K562 (cell line): ENCODE data around the gene HCFC1R1. TPM values are rescaled to one million over a fixed set of nuclear protein-coding genes. Genes with fewer than 3 reads are reported as not detected.

Experiments
- ATAC-seq: fragments of 200-7000 bp; cut with Tn5 transposase; 3 replicates; pipeline ENCODE4 v1.9.1; 2020; ENCODE audit warnings: moderate library complexity
- BruUV-seq: library from RNA; stranded (reverse); fragments of 400-500 nt; replicated peaks from 2 replicates; lab custom pipeline; 2021; lab: Mats Ljungman, UMichigan
- CTCF ChIA-PET: fragments of 300-600 bp; formaldehyde crosslinking; extraction: SDS; loops from one replicate; lab custom pipeline; 2021; ENCODE audit warnings: low intra/inter-chr PET ratio; lab: Yijun Ruan, JAX
- POLR2A ChIA-PET: fragments of 300-600, 350-650 bp; sonication (Branson Sonifier 250); formaldehyde crosslinking; extraction: SDS; loops from one replicate; lab custom pipeline; 2021; ENCODE audit warnings: antibody characterized with exemption, inconsistent platforms; lab: Yijun Ruan, JAX
- DNase-seq, 4 experiments: peaks; one replicate each; pipeline versions ENCODE4 v3.0.0 to v3.0.0-alpha.2; 2011 to 2018; ENCODE audit warnings: low spot score in 3 of 4, mixed read lengths in 3 of 4; ENCODE audit errors: extremely low read depth in 1 of 4
- FAIRE-seq: peaks from 2 replicates; lab custom pipeline; 2011; peaks lifted over from hg19 to GRCh38; lab: Jason Lieb, UNC
- H2AFZ ChIP-seq: 2 replicates; pipeline ENCODE4 v1.6.0; 2011; ENCODE audit warnings: low read depth, low read length, control low read depth, inconsistent platforms
- H3K27ac ChIP-seq: fragments of 200-600 bp; 3 replicates; pipeline ENCODE4 v1.8.0; 2011; ENCODE audit warnings: low read depth, mild to moderate bottlenecking, control low read depth, inconsistent platforms, low read length, moderate library complexity, mixed read lengths; ENCODE audit errors: extremely low read depth
- H3K27me3 ChIP-seq, 2 experiments: fragments of 300-600 bp in 1 of 2; 2 replicates in 1 of 2; 3 replicates in 1 of 2; pipeline versions ENCODE4 v1.6.0 to v1.8.0; 2011; ENCODE audit warnings: inconsistent platforms in 2 of 2, low read length in 2 of 2, mild to moderate bottlenecking in 1 of 2, mixed read lengths in 1 of 2, moderate library complexity in 1 of 2; ENCODE audit not compliant: control insufficient read depth in 2 of 2, insufficient read depth in 2 of 2
- H3K36me3 ChIP-seq: fragments of 300-600 bp; 3 replicates; pipeline ENCODE4 v1.8.0; 2011; ENCODE audit warnings: mild to moderate bottlenecking, low read length, inconsistent platforms; ENCODE audit not compliant: control insufficient read depth, insufficient read depth
- H3K4me1 ChIP-seq, 2 experiments: fragments of 200-600 bp in 1 of 2; replicated peaks in 1 of 2; 2 replicates in 1 of 2; 3 replicates in 1 of 2; pipeline versions ENCODE4 v1.5.1 to v1.8.0; 2011; ENCODE audit warnings: inconsistent platforms in 2 of 2, low read length in 2 of 2, mild to moderate bottlenecking in 1 of 2, mixed read lengths in 1 of 2, moderate library complexity in 1 of 2; ENCODE audit not compliant: control insufficient read depth in 2 of 2, insufficient read depth in 2 of 2
- H3K4me2 ChIP-seq: 2 replicates; pipeline ENCODE4 v1.6.1; 2011; ENCODE audit warnings: low read length, control low read depth, inconsistent platforms, mixed read lengths; ENCODE audit not compliant: insufficient read depth
- H3K4me3 ChIP-seq: fragments of 200-600 bp; sonication (generic), shearing (Covaris generic); 2 replicates; pipeline ENCODE4 v1.5.1; 2016; ENCODE audit warnings: control low read depth, inconsistent platforms
- H3K79me2 ChIP-seq: fragments of 200-600 bp; 3 replicates; pipeline ENCODE4 v1.8.0; 2011; ENCODE audit warnings: low read length, inconsistent platforms; ENCODE audit not compliant: control insufficient read depth, insufficient read depth
- H3K9ac ChIP-seq, 2 experiments: 2 replicates each; pipeline versions ENCODE4 v1.6.0 to v1.6.1; 2011; ENCODE audit warnings: low read depth in 2 of 2, low read length in 2 of 2, control low read depth in 1 of 2, inconsistent platforms in 1 of 2, mild to moderate bottlenecking in 1 of 2, mixed read lengths in 1 of 2; ENCODE audit not compliant: insufficient read depth in 1 of 2
- H3K9me1 ChIP-seq: one replicate; pipeline ENCODE4 v1.6.0; 2011; ENCODE audit warnings: inconsistent platforms, mild to moderate bottlenecking, low read length, moderate library complexity; ENCODE audit not compliant: control insufficient read depth, insufficient read depth
- H3K9me3 ChIP-seq: replicated peaks from 2 replicates; pipeline ENCODE4 v1.5.1; 2011; ENCODE audit warnings: low read depth, low read length, inconsistent platforms; ENCODE audit not compliant: control insufficient read depth, insufficient read depth
- H4K20me1 ChIP-seq: replicated peaks from 2 replicates; pipeline ENCODE4 v1.6.1; 2011; ENCODE audit warnings: low read length, inconsistent platforms, mixed read lengths; ENCODE audit not compliant: control insufficient read depth, insufficient read depth
- ARID3B ChIP-seq: fragments of 250-450 bp; sonication (Bioruptor Pico); IDR thresholded peaks from 2 replicates; pipeline ENCODE4 v1.4.0; 2020; ENCODE audit warnings: borderline replicate concordance
- CGGBP1 ChIP-seq: fragments of 250-450 bp; sonication (Bioruptor Pico); IDR thresholded peaks from 2 replicates; pipeline ENCODE4 v1.9.0; 2021; ENCODE audit warnings: mild to moderate bottlenecking
- CHCHD3 ChIP-seq: fragments of 250-450 bp; sonication (Bioruptor Pico); IDR thresholded peaks from 2 replicates; pipeline ENCODE4 v2.1.2; 2022; ENCODE audit warnings: mild to moderate bottlenecking
- HLTF ChIP-seq: fragments of 450-650 bp; IDR thresholded peaks from 2 replicates; pipeline ENCODE4 v1.6.1; 2016
- MAFK ChIP-seq: IDR thresholded peaks from 2 replicates; pipeline ENCODE4 v1.6.1; 2011; ENCODE audit warnings: low read length, improper control_type of control experiment
- MECOM ChIP-seq: fragments of 250-450 bp; sonication (Bioruptor Pico); IDR thresholded peaks from 2 replicates; pipeline ENCODE4 v1.8.0; 2022; ENCODE audit warnings: inconsistent platforms
- MEIS2 ChIP-seq: fragments of 450-650 bp; IDR thresholded peaks from 2 replicates; pipeline ENCODE4 v1.6.1; 2014; ENCODE audit warnings: mild to moderate bottlenecking; ENCODE audit not compliant: partially characterized antibody
- POLR2AphosphoS2 ChIP-seq: IDR thresholded peaks from 2 replicates; pipeline ENCODE4 v1.6.1; 2012; ENCODE audit warnings: low read length, improper control_type of control experiment
- SPI1 ChIP-seq: IDR thresholded peaks from 2 replicates; pipeline ENCODE4 v1.6.1; 2011; ENCODE audit warnings: low read depth, low read length, control low read depth, borderline replicate concordance
- TAL1 ChIP-seq: fragments of 450-650 bp; IDR thresholded peaks from 2 replicates; pipeline ENCODE4 v1.6.1; 2016; ENCODE audit warnings: mild to moderate bottlenecking
- TRIM25 ChIP-seq: fragments of 450-650 bp; IDR thresholded peaks from 2 replicates; pipeline ENCODE4 v1.7.0; 2016; ENCODE audit warnings: borderline replicate concordance
- ZNF512 ChIP-seq: IDR thresholded peaks from 2 replicates; pipeline ENCODE4 v1.6.1; 2016; ENCODE audit warnings: missing genetic modification characterization, missing compliant biosample characterization
- ZNF583 ChIP-seq: fragments of 250-450 bp; sonication (Bioruptor Pico); IDR thresholded peaks from 2 replicates; pipeline ENCODE4 v1.4.0; 2020
- WGBS: fragments of 100-300 bp; shearing (Covaris generic); methylation state at CpG from one replicate; pipeline ENCODE4 v1.1.6; 2016; ENCODE audit warnings: low coverage, mixed read lengths; ENCODE audit not compliant: insufficient coverage; ENCODE audit errors: missing lambda C conversion rate; 5-methylcytosine and 5-hydroxymethylcytosine counted together
- in situ Hi-C: fragments of 300-500 bp; cut with MboI; formaldehyde crosslinking; loops from 4 replicates; pipeline ENCODE4 v1.15.0; 2018; ENCODE audit warnings: inconsistent platforms, mixed read lengths
- intact Hi-C: fragments of 100-400 bp; cut with micrococcal nuclease; formaldehyde crosslinking; loops from 2 replicates; pipeline ENCODE4 v1.14.2; 2022
- polyA plus RNA-seq, 8 experiments: library from polyadenylated mRNA; depleted of rRNA in 4 of 8; stranded (reverse) in 5 of 8; unstranded in 3 of 8; fragments of >200 nt; fragmentation: Nextera tagmentation in 2 of 8; fragmentation: Illumina TruSeq in 1 of 8; extraction: Ambion mirVana in 2 of 8; extraction: Trizol in 1 of 8; gene quantifications; 2 replicates each; pipeline versions ENCODE4 v1.2.1 to v1.2.3, GENCODE V29; 2011 to 2014; ENCODE audit warnings: inconsistent platforms in 1 of 8, missing spikeins in 1 of 8
- total RNA-seq, 7 experiments: library from RNA; depleted of rRNA in 6 of 7; stranded (reverse); fragments of >200 nt in 6 of 7; fragmentation: Illumina TruSeq in 2 of 7; extraction: Trizol in 2 of 7; gene quantifications; 2 replicates each; pipeline versions ENCODE4 v1.2.1 to v1.2.3, GENCODE V29; 2011 to 2021; ENCODE audit warnings: low replicate concordance in 1 of 7

HCFC1R1 gene
- total and polyA plus RNA-seq, 9 of the 15 experiments (the other 6 are each of a cell fraction or from before 2014, with no cell fraction given), result 2.2 to 29.0 (median 11.2) TPM

- CTCF ChIA-PET, result no interaction called here
- Histone ChIP-seq H3K9me3 (no peaks in the 10 kb centered on the region), H3K27ac (no peak overlapping the region), H4K20me1 (no peaks in the 10 kb centered on the region), H3K9me1 (no peaks in the 10 kb centered on the region), H3K4me2 (no peak overlapping the region), H3K36me3 (no peaks in the 10 kb centered on the region), H3K4me1 (peaks cover 8 to 41% of the 10 kb centered on the region in 2 experiments; a peak in 4 of 5 replicates), H3K79me2 (no peaks in the 10 kb centered on the region), H3K27me3 (peaks cover 0 to under 1% of the 10 kb centered on the region in 2 experiments; a peak in 1 of 5 replicates), H2AFZ (no peak overlapping the region), H3K9ac (peak overlapping the region in 1 of 2 experiments; percentile 58; a peak in 1 of 4 replicates), H3K4me3 (no peak overlapping the region)
- 53% methylated on average over 4 of the region's 4 CpGs for WGBS
- no peak for FAIRE-seq
- TF ChIP-seq CGGBP1 (CRISPR knock-in tag) (no peak), TRIM25 (no peak), MECOM (CRISPR knock-in tag) (no peak), MEIS2 (no peak), HLTF (no peak), ZNF512 (no peak), ARID3B (CRISPR knock-in tag) (no peak), SPI1 (no peak), TAL1 (no peak), MAFK (no peak), CHCHD3 (CRISPR knock-in tag) (no peak), ZNF583 (no peak), POLR2AphosphoS2 (no peak)
- intact Hi-C loops (no loop called here), in situ Hi-C loops (no loop called here)
- ATAC-seq, result no peak
- no TSS peak for BruUV-seq
- POLR2A ChIA-PET, result interaction anchor here (0.5 kb wide), 1 partner anchor 169 kb away, joined by 3 read pairs; no protein-coding TSS in a partner anchor
- no peak for DNase-seq
Measured at GRCh38 chr16:3068487-3068886, 44.7 kb upstream of the HCFC1R1 start.
